ENCODE data around the gene TGFBR3. TPM values are rescaled to one million over a fixed set of nuclear protein-coding genes. Genes with fewer than 3 reads are reported as not detected.

TGFBR3 gene
- total and polyA plus RNA-seq, 2 of the 13 experiments (the other 11 are each of a cell fraction or from before 2014, with no cell fraction given) = 76.5 to 195 TPM

DNA sequence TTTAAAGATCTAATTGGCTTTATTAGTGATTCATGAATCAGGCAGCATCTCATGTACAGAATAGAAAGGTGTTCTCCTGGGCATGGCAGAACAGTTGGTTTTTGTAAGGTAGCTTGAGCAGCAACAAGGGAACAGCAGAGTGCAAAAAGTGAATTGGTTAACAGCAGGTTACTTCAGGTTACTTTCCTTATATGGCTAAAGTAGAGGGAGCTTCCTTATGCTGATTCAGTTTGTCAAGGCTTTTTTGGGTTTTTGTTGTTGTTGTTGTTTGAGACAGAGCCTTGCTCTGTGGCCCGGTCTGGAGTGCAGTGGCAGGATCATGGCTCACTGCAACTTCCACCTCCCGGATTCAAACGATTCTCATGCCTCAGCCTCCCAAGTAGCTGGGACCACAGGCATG lies 252.5 kb downstream of the TGFBR3 start:
- no peak for FAIRE-seq
- no TSS peak for BruUV-seq (replicated peaks)
- no peaks in the 10 kb centered on the region; a peak in 1 of 5 replicates for H3K27me3 ChIP-seq (ENCODE audit: control insufficient read depth in 1 of 2, insufficient read depth in 2 of 2, low read length in 2 of 2)
- no peak overlapping the region for H3K4me3 ChIP-seq (replicated peaks in 1 of 3; ENCODE audit: insufficient read depth in 1 of 3, low read depth in 2 of 3, low read length in 3 of 3)
- H3K4me1 ChIP-seq (ENCODE audit: insufficient read depth, low read length) = no peaks in the 10 kb centered on the region
- H3K9me3 ChIP-seq (ENCODE audit: low read length) = no peaks in the 10 kb centered on the region
- no peaks in the 10 kb centered on the region for H3K79me2 ChIP-seq (ENCODE audit: insufficient read depth, low read length)
- no peak overlapping the region for H3K9ac ChIP-seq (ENCODE audit: insufficient read depth, low read depth, low read length)
- H2AFZ ChIP-seq (ENCODE audit: low read length) = no peak overlapping the region
- no peak overlapping the region for H3K27ac ChIP-seq (ENCODE audit: extremely low read length, insufficient read depth, low read length)
- ChIA-PET POLR2A (no interaction called here), CTCF (ENCODE audit: low intra/inter-chr PET ratio, low total read pairs) (no interaction called here)
- 23% methylated on average over 3 of the region's 3 CpGs for WGBS (ENCODE audit: low lambda C conversion rate)
- H3K36me3 ChIP-seq (replicated peaks in 1 of 2; ENCODE audit: control insufficient read depth in 1 of 2, insufficient read depth in 2 of 2, low read length in 2 of 2) = no peaks in the 10 kb centered on the region
- no peak for DNase-seq (ENCODE audit: low spot score)
- intact Hi-C loops (cut with micrococcal nuclease; ENCODE audit: unreplicated experiment) = no loop called here
- H4K20me1 ChIP-seq (ENCODE audit: insufficient read depth, low read length) = no peaks in the 10 kb centered on the region
- no peak for ATAC-seq
- H3K4me2 ChIP-seq (ENCODE audit: low read depth, low read length) = no peak overlapping the region
- in situ Hi-C loops (cut with HindIII; ENCODE audit: extremely low pct_ligation_motif_present, low pct_unique_long_range_greater_than_20kb) = no loop called here
- TF ChIP-seq MXI1 (IDR thresholded peaks at IDR 0.05; ENCODE audit: borderline replicate concordance, low read depth, low read length) = no peak
- no peak for TF ChIP-seq FOXO1 (CRISPR knock-in tag; IDR thresholded peaks at IDR 0.05)
- no peak for TF ChIP-seq NCOA5 (CRISPR knock-in tag; IDR thresholded peaks at IDR 0.05)
- TF ChIP-seq, protein P1, sequence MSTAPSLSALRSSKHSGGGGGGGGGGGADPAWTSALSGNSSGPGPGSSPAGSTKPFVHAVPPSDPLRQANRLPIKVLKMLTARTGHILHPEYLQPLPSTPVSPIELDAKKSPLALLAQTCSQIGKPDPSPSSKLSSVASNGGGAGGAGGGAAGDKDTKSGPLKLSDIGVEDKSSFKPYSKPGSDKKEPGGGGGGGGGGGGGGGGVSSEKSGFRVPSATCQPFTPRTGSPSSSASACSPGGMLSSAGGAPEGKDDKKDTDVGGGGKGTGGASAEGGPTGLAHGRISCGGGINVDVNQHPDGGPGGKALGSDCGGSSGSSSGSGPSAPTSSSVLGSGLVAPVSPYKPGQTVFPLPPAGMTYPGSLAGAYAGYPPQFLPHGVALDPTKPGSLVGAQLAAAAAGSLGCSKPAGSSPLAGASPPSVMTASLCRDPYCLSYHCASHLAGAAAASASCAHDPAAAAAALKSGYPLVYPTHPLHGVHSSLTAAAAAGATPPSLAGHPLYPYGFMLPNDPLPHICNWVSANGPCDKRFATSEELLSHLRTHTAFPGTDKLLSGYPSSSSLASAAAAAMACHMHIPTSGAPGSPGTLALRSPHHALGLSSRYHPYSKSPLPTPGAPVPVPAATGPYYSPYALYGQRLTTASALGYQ (CRISPR knock-in tag; IDR thresholded peaks at IDR 0.05) = no peak
- TF ChIP-seq MTF2 (CRISPR knock-in tag; IDR thresholded peaks at IDR 0.05; ENCODE audit: borderline replicate concordance) = no peak
- TF ChIP-seq NRL (CRISPR knock-in tag; IDR thresholded peaks at IDR 0.05; ENCODE audit: borderline replicate concordance) = no peak
- TF ChIP-seq ZEB1 (IDR thresholded peaks at IDR 0.05; ENCODE audit: insufficient replicate concordance, low read depth) = no peak
- TF ChIP-seq, protein P2, sequence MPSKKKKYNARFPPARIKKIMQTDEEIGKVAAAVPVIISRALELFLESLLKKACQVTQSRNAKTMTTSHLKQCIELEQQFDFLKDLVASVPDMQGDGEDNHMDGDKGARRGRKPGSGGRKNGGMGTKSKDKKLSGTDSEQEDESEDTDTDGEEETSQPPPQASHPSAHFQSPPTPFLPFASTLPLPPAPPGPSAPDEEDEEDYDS (CRISPR knock-in tag; IDR thresholded peaks at IDR 0.05) = no peak
- TF ChIP-seq, protein P3, sequence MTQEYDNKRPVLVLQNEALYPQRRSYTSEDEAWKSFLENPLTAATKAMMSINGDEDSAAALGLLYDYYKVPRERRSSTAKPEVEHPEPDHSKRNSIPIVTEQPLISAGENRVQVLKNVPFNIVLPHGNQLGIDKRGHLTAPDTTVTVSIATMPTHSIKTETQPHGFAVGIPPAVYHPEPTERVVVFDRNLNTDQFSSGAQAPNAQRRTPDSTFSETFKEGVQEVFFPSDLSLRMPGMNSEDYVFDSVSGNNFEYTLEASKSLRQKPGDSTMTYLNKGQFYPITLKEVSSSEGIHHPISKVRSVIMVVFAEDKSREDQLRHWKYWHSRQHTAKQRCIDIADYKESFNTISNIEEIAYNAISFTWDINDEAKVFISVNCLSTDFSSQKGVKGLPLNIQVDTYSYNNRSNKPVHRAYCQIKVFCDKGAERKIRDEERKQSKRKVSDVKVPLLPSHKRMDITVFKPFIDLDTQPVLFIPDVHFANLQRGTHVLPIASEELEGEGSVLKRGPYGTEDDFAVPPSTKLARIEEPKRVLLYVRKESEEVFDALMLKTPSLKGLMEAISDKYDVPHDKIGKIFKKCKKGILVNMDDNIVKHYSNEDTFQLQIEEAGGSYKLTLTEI (CRISPR knock-in tag; conservative IDR thresholded peaks at IDR 0.05) = no peak
- no peak for TF ChIP-seq ZNF253 (CRISPR knock-in tag; IDR thresholded peaks at IDR 0.05; ENCODE audit: borderline replicate concordance)
- TF ChIP-seq, protein P4, sequence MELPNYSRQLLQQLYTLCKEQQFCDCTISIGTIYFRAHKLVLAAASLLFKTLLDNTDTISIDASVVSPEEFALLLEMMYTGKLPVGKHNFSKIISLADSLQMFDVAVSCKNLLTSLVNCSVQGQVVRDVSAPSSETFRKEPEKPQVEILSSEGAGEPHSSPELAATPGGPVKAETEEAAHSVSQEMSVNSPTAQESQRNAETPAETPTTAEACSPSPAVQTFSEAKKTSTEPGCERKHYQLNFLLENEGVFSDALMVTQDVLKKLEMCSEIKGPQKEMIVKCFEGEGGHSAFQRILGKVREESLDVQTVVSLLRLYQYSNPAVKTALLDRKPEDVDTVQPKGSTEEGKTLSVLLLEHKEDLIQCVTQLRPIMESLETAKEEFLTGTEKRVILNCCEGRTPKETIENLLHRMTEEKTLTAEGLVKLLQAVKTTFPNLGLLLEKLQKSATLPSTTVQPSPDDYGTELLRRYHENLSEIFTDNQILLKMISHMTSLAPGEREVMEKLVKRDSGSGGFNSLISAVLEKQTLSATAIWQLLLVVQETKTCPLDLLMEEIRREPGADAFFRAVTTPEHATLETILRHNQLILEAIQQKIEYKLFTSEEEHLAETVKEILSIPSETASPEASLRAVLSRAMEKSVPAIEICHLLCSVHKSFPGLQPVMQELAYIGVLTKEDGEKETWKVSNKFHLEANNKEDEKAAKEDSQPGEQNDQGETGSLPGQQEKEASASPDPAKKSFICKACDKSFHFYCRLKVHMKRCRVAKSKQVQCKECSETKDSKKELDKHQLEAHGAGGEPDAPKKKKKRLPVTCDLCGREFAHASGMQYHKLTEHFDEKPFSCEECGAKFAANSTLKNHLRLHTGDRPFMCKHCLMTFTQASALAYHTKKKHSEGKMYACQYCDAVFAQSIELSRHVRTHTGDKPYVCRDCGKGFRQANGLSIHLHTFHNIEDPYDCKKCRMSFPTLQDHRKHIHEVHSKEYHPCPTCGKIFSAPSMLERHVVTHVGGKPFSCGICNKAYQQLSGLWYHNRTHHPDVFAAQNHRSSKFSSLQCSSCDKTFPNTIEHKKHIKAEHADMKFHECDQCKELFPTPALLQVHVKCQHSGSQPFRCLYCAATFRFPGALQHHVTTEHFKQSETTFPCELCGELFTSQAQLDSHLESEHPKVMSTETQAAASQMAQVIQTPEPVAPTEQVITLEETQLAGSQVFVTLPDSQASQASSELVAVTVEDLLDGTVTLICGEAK (IDR thresholded peaks at IDR 0.05) = no peak
- TF ChIP-seq, protein P4 (CRISPR knock-in tag; IDR thresholded peaks at IDR 0.05) = no peak
- no peak for TF ChIP-seq GATAD2A (CRISPR knock-in tag; IDR thresholded peaks at IDR 0.05)
